HEK293T (cell line): ENCODE data around the gene UQCRC1.

ENCODE experiments used
- ARNT ChIP-seq: fragments of 450-650 bp; IDR thresholded peaks from 2 replicates; pipeline ENCODE4 v1.6.1; 2017; ENCODE audit warnings: mild to moderate bottlenecking
- FOXA1 ChIP-seq: fragments of 450-650 bp; IDR thresholded peaks from 2 replicates; pipeline ENCODE4 v1.6.1; 2016; ENCODE audit warnings: mild to moderate bottlenecking
- FOXK2 ChIP-seq: fragments of 450-650 bp; IDR thresholded peaks from 2 replicates; pipeline ENCODE4 v1.6.1; 2016; ENCODE audit warnings: mild to moderate bottlenecking
- LEF1 ChIP-seq: fragments of 450-650 bp; IDR thresholded peaks from 2 replicates; pipeline ENCODE4 v1.6.1; 2017; ENCODE audit warnings: mild to moderate bottlenecking, borderline replicate concordance

DNA sequence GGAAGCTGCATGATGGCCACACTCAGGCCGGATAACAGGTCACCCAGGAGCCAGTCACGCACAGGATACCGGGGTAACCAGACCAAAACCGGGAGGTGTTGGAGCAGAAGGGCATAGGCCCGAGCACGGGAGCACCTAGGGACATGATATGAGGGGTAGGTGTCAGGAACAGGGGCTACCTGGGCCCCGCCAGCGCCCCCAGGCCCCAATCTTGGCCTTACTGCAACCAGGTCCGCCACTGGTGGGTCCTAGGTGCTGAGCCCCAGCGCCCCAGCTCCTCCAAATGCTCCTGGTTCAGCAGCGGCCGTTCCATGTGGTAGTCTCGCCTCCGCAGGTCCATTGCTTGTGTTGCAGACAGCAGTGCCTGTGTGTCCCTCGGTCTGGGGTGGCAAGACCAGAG lies 23.8 kb upstream of the UQCRC1 start:
- TF ChIP-seq LEF1 (no peak), FOXK2 (no peak), FOXA1 (no peak), ARNT (no peak)
